ENCODE measurements around the gene PSRC1. TPM values are rescaled to one million over a fixed set of nuclear protein-coding genes. Genes with fewer than 3 reads are reported as not detected.
A peak's percentile ranks its signal among the peaks of the same experiment; 100 is the strongest.

The PSRC1 gene
- total RNA-seq, 2 donors from 2014 or later: 3.1 to 6.1 TPM

GRCh38 chr1:109274533-109275476 lies 8.1 kb downstream of the PSRC1 start:
- intact Hi-C loops (cut with DNase I, micrococcal nuclease): loop anchor here (5.0 kb wide), 2 partner anchors 122 to 127 kb away; partner anchors contain the start of gene SORT1 (in 1 of the 2)
- DNase-seq: peak; percentile 44 to 49
- peak; percentile 55 for ATAC-seq

DNA sequence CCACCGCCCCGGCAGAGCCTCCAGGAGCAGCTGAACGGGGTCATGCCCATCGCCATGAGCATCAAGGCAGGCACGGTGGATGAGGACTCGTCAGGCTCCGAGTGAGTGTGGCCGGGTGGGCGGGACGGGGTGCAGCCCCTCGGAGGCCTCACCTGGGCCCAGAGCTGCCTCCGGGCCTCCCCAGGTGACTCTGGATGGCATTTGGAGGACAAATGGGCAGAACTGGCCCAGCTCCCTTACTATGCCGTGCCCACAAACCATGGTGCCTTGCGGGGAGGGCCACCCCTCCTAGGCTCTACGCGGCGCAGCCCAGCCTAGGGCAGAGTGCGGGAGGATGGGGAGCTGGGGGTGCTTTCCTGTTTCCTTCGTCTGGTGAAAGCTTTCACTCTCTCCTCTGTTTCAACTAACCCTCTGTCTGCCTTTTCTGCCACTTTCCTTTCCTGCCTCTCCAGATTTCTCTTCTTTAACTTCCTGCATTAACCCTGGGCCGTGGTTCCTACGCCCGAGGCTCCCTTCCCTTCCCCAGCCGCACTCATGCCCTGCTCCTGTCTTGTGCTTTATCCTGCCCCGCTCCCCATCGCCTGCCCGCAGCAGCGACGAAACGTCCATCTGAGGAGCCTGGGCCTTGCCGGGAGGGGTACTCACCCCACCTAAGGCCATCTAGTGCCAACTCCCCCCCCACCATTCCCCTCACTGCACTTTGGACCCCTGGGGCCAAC lies 9.2 kb downstream of the PSRC1 start:
- intact Hi-C loops (cut with DNase I, micrococcal nuclease): loop anchor here in 1 of 2 donors (5.0 kb wide), 1 partner anchor 129 kb away; no protein-coding TSS in a partner anchor
- no peak for ATAC-seq
- DNase-seq: peak in 1 of 2 donors; percentile 19

DNA sequence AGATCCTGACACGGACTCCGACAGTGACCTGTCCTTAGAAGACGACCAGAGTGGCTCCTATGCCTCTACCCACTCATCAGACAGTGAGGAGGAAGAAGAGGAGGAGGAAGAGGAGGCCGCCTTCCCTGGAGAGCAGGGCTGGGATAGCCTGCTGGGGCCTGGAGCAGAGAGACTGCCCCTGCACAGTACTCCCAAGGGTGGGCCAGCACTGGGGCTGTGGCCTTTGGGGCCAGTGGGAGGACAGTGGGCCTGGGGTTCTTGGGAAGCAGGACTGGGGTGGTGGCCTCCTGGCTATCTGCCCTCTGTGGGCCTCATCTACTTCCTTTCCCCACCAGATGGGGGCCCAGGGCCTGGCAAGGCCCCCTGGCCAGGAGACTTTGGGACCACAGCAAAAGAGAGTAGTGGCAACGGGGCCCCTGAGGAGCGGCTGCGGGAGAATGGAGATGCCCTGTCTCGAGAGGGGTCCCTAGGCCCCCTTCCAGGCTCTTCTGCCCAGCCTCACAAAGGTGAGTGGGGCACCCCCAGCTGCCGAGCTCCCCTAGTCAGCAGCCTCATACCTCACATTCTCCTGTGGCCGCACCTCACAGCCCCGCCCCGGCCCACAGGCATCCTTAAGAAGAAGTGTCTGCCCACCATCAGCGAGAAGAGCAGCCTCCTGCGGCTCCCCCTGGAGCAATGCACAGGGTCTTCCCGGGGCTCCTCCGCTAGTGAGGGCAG lies 10.0 kb downstream of the PSRC1 start:
- intact Hi-C loops (cut with DNase I, micrococcal nuclease): loop anchor here in 1 of 2 donors (5.0 kb wide), 1 partner anchor 129 kb away; no protein-coding TSS in a partner anchor
- ATAC-seq (no peak), DNase-seq (peak in 1 of 2 donors; percentile 18)

DNA sequence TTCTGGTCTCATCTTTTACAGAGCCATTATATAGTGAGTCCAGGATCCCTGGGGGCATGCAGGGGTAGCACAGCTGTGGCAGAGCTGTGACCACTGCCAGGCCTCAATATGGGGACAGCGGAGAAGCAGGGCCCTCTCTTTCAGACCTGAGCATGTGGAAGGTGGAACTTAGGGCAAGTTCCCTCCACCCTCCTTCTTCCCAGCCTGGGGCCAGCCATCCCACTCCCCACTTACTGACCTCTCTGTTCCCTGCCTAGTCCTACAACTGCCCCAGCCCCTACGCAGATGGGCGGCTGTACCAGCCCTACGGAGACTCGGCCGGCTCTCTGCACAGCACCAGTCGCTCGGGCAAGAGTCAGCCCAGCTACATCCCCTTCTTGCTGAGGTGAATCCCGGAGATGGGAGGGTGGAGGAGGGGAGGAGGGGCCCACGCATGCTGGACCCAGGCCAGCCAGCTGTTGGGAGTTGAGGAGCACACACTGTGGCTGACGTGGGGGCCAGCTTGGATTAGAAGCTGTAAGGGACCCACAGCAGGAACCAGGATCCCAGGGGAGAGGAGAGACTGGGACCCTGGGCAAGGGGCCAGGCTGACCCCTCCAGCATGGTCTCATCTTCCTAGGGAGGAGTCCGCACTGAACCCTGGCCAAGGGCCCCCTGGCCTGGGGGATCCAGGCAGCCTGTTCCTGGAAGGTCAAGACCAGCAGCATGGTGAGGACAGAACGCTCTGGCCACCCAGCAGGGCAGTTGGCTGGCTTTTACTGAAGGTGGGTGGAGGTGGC lies 10.7 kb downstream of the PSRC1 start:
- no peak for ATAC-seq
- intact Hi-C loops (cut with DNase I, micrococcal nuclease): loop anchor here in 1 of 2 donors (5.0 kb wide), 1 partner anchor 130 kb away; no protein-coding TSS in a partner anchor
- peak in 1 of 2 donors; percentile 22 for DNase-seq

- no peak for ATAC-seq
- intact Hi-C loops (cut with DNase I, micrococcal nuclease): loop anchor here in 1 of 2 donors (5.0 kb wide), 1 partner anchor 131 kb away; no protein-coding TSS in a partner anchor
These were observed 11.5 kb downstream of the PSRC1 start for GRCh38 chr1:109271458-109271857.

GRCh38 chr1:109270623-109271317 lies 12.2 kb downstream of the PSRC1 start:
- ATAC-seq (no peak), DNase-seq (peak in 1 of 2 donors; percentile 18)
- intact Hi-C loops (cut with DNase I, micrococcal nuclease): loop anchor here in 1 of 2 donors (5.0 kb wide), 1 partner anchor 132 kb away; no protein-coding TSS in a partner anchor

More at GRCh38 chr1:109271458-109271857, 11.5 kb downstream of the PSRC1 start:
- peak in 1 of 2 donors; percentile 17 for DNase-seq

DNA sequence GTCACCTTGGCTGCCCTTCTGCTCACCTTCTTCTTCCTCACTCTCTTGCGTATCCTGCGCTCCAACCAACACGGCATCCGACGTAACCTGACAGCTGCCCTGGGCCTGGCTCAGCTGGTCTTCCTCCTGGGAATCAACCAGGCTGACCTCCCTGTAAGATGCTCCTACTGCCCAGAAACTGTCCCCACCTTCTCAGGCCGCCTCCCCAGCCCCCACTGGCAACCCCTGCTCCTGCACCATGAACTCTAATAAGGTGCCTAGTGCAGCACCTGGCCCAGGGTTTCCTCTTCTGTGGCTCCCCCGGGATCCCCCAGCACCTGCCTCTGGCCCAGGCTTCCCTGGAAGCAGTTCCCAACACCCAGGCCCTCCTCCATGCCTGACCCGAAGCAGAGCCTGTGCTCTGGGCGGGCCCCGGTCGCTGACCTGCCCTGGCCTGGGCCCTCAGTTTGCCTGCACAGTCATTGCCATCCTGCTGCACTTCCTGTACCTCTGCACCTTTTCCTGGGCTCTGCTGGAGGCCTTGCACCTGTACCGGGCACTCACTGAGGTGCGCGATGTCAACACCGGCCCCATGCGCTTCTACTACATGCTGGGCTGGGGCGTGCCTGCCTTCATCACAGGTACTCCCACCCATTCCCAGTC lies 12.8 kb downstream of the PSRC1 start:
- intact Hi-C loops (cut with DNase I, micrococcal nuclease): loop anchor here (5.0 kb wide), 2 partner anchors 132 to 262 kb away; no protein-coding TSS in a partner anchor
- peak in 1 of 2 donors; percentile 11 for DNase-seq
- ATAC-seq: no peak

- intact Hi-C loops (cut with DNase I, micrococcal nuclease): loop anchor here in 1 of 2 donors (5.0 kb wide), 1 partner anchor 263 kb away; no protein-coding TSS in a partner anchor
- ATAC-seq (no peak), DNase-seq (peak in 1 of 2 donors; percentile 17)
These were observed 13.5 kb downstream of the PSRC1 start for GRCh38 chr1:109269212-109269980.

DNA sequence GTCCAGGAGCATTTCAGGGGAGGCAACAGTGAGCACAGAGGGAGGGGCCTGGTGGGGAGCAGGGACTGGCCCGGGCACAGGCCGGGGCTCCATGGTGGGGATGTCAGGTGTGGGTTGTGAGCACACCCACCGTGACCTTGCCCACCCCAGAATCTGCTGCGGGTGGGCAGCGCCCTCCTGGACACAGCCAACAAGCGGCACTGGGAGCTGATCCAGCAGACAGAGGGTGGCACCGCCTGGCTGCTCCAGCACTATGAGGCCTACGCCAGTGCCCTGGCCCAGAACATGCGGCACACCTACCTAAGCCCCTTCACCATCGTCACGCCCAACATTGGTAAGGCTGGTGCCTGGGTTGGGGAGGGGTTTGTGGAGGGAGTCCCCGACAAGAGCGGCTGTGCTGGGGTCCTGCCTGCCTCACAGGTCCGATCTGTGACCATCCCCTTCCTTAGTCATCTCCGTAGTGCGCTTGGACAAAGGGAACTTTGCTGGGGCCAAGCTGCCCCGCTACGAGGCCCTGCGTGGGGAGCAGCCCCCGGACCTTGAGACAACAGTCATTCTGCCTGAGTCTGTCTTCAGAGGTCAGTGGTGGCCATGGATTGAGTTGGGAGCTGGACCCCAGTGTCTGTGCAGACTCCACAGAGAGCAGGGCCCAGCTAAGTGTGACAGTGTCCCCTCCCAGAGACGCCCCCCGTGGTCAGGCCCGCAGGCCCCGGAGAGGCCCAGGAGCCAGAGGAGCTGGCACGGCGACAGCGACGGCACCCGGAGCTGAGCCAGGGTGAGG lies 14.3 kb downstream of the PSRC1 start:
- DNase-seq: peak in 1 of 2 donors; percentile 11

GRCh38 chr1:109267743-109268300 lies 15.1 kb downstream of the PSRC1 start:
- ATAC-seq (no peak), DNase-seq (peak in 1 of 2 donors; percentile 16)
- intact Hi-C loops (cut with DNase I, micrococcal nuclease): loop anchor here in 1 of 2 donors (5.0 kb wide), 1 partner anchor 264 kb away; no protein-coding TSS in a partner anchor

More for the DNA sequence above, 14.3 kb downstream of the PSRC1 start:
- no peak for ATAC-seq
- intact Hi-C loops (cut with DNase I, micrococcal nuclease): loop anchor here in 1 of 2 donors (5.0 kb wide), 1 partner anchor 264 kb away; no protein-coding TSS in a partner anchor

DNA sequence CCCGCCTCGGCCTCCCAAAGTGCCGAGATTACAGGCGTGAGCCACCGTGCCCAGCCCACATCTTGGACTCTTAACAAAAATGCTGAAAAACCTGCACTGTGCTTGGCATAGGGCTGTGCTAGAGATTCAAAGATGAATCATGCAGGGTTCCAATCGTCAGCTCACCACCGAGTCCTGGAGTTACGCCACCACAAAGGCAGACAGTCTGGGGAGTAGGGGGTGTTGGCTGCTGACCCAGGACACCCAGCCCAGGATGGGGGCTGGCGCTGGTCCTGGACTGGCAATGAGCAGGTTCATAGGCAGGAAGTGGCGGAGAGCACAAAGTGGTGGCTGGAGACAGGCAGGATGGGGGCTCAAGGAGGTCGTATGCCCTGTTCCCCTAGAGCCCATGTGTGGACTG lies 16.0 kb downstream of the PSRC1 start:
- ATAC-seq (no peak), DNase-seq (peak in 1 of 2 donors; percentile 17)
- intact Hi-C loops (cut with DNase I, micrococcal nuclease): loop anchor here in 1 of 2 donors (5.0 kb wide), 1 partner anchor 265 kb away; no protein-coding TSS in a partner anchor

- intact Hi-C loops (cut with DNase I, micrococcal nuclease): loop anchor here in 1 of 2 donors (5.0 kb wide), 1 partner anchor 266 kb away; no protein-coding TSS in a partner anchor
- DNase-seq (peak in 1 of 2 donors; percentile 24), ATAC-seq (no peak)
These were observed 17.1 kb downstream of the PSRC1 start for GRCh38 chr1:109265741-109266330.

- peak in 1 of 2 donors; percentile 13 for DNase-seq
These were observed 17.9 kb downstream of the PSRC1 start for GRCh38 chr1:109265016-109265415.

DNA sequence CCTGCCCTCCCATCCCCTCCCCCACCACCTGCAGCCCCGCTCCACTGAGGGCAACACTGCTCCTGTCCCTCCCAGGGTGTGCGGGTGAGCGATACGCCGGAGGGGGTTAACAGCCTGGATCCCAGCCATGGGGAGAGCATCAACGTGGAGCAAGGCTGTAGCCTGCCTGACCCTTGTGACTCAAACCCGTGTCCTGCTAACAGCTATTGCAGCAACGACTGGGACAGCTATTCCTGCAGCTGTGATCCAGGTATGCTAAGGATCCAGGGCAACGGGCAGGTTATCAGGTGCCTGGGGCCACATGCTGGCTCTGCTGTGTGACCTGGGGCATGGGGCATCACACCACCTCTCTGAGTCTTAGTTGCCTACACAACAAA lies 18.6 kb downstream of the PSRC1 start:
- ATAC-seq (no peak), DNase-seq (no peak)
- intact Hi-C loops (cut with DNase I, micrococcal nuclease): no loop called here

More at GRCh38 chr1:109265016-109265415, 17.9 kb downstream of the PSRC1 start:
- intact Hi-C loops (cut with DNase I, micrococcal nuclease): loop anchor here in 1 of 2 donors (5.0 kb wide), 1 partner anchor 267 kb away; no protein-coding TSS in a partner anchor
- ATAC-seq: no peak

All from left colon (tissue), 2 donors.